Activated T-cell treated with anti-CD3 and anti-CD28 coated beads, Interleukin-2, amount 50 U/mL, for 24 hours (primary cell): Measurements from ENCODE around the gene TM7SF3.

ENCODE experiments used
- DNase-seq: peaks from one replicate; pipeline ENCODE4 v3.0.0-alpha.2; 2020
- H3K27ac Mint-ChIP-seq: 2 replicates; pipeline ENCODE4 v1.8.0; 2020; ENCODE audit warnings: mild to moderate bottlenecking, mixed read lengths
- H3K27me3 Mint-ChIP-seq: 2 replicates; pipeline ENCODE4 v1.8.0; 2020; ENCODE audit warnings: mixed read lengths
- H3K36me3 Mint-ChIP-seq: 2 replicates; pipeline ENCODE4 v1.8.0; 2020; ENCODE audit warnings: low read depth, mixed read lengths
- H3K4me1 Mint-ChIP-seq: 2 replicates; pipeline ENCODE4 v1.8.0; 2020; ENCODE audit warnings: low read depth, mixed read lengths
- H3K4me3 Mint-ChIP-seq: 2 replicates; pipeline ENCODE4 v1.8.0; 2020; ENCODE audit warnings: mild to moderate bottlenecking, moderate library complexity, mixed read lengths
- H3K9me3 Mint-ChIP-seq: 2 replicates; pipeline ENCODE4 v1.8.0; 2020; ENCODE audit warnings: mixed read lengths

The TM7SF3 gene

GRCh38 chr12:26939192-26939832 lies 74.9 kb downstream of the TM7SF3 start:
- H3K36me3 Mint-ChIP-seq: peaks cover 52% of the 10 kb centered on the region
- peaks cover 67% of the 10 kb centered on the region for H3K4me1 Mint-ChIP-seq
- H3K9me3 Mint-ChIP-seq: no peaks in the 10 kb centered on the region
- no peak for DNase-seq
- peak overlapping the region; percentile 95 for H3K4me3 Mint-ChIP-seq
- H3K27me3 Mint-ChIP-seq: no peaks in the 10 kb centered on the region
- peak overlapping the region; percentile 100 for H3K27ac Mint-ChIP-seq

- peak overlapping the region; percentile 95 for H3K4me3 Mint-ChIP-seq
- peak overlapping the region; percentile 100 for H3K27ac Mint-ChIP-seq
- H3K27me3 Mint-ChIP-seq: no peaks in the 10 kb centered on the region
- peaks cover 54% of the 10 kb centered on the region for H3K36me3 Mint-ChIP-seq
- no peaks in the 10 kb centered on the region for H3K9me3 Mint-ChIP-seq
- H3K4me1 Mint-ChIP-seq: peaks cover 65% of the 10 kb centered on the region
- DNase-seq: no peak
Measured at GRCh38 chr12:26938701-26939062, 75.5 kb downstream of the TM7SF3 start.

GRCh38 chr12:26937863-26938700 lies 76.1 kb downstream of the TM7SF3 start, which contains the start of the genes FGFR1OP2 and INTS13:
TSS of gene FGFR1OP2 (plus strand) at chr12:26938470. CDS start at chr12:26954159, 15,689 bp downstream.
TSS of gene INTS13 (minus strand) at chr12:26937981. CDS start at chr12:26936803, 1,178 bp downstream.
- Mint-ChIP-seq H3K4me1 (peaks cover 65% of the 10 kb centered on the region), H3K4me3 (peak within 1 kb of the TSS; percentile 95), H3K36me3 (peaks cover 56% of the 10 kb centered on the region), H3K27ac (peak within 1 kb of the TSS; percentile 100), H3K27me3 (no peaks in the 10 kb centered on the region), H3K9me3 (no peaks in the 10 kb centered on the region)
- peak; percentile 97 for DNase-seq

GRCh38 chr12:26937443-26937862 lies 76.7 kb downstream of the TM7SF3 start:
- peak overlapping the region; percentile 95 for H3K4me3 Mint-ChIP-seq
- no peaks in the 10 kb centered on the region for H3K27me3 Mint-ChIP-seq
- H3K9me3 Mint-ChIP-seq: no peaks in the 10 kb centered on the region
- H3K4me1 Mint-ChIP-seq: peaks cover 65% of the 10 kb centered on the region
- no peak for DNase-seq
- H3K36me3 Mint-ChIP-seq: peaks cover 62% of the 10 kb centered on the region
- H3K27ac Mint-ChIP-seq: peak overlapping the region; percentile 100

DNA sequence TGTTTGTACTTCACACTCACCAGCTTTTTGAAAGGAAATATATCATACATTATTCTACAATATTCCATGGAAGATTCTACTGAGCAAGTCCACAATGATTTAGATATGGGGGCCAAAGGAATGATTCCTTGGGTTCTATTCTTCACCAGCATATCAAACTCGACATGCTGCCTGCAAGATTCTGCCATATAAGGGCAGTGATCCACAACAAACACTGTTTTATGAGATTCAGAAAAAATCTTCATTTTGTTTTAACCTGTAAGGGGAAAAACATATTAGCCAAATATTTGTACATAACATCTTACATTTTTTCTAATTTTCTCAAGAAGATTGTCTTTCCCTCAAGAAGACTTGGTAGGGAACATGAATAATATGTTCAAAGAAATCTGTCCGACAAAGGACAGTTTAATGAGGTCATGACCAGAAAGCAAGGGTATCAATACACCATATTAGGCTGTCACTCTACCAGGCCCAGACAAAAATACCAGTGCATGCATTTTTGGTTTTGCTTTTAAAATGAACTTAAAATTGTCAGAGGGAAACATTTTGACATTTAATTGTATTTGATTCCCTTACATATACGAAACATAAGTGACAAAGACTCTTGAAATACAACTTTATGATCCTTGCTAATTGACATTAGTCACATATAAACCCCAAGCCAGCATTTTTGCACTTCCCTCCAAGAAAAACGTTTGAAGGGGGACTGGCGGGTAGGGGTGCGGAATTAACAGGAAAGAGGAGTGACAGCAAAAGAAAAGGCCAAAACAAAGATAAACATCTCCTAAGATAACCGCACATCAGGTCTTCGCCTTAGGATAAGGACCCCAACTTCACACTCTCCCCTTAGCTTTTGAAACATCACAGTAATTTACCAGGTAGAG lies 77.4 kb downstream of the TM7SF3 start:
- Mint-ChIP-seq H3K4me3 (peak overlapping the region; percentile 95), H3K27ac (peak overlapping the region; percentile 100), H3K36me3 (peaks cover 66% of the 10 kb centered on the region), H3K27me3 (no peaks in the 10 kb centered on the region), H3K4me1 (peaks cover 65% of the 10 kb centered on the region), H3K9me3 (no peaks in the 10 kb centered on the region)
- no peak for DNase-seq

- peaks cover 58% of the 10 kb centered on the region for H3K4me1 Mint-ChIP-seq
- DNase-seq: no peak
- H3K4me3 Mint-ChIP-seq: peak overlapping the region; percentile 95
- peaks cover 75% of the 10 kb centered on the region for H3K36me3 Mint-ChIP-seq
- H3K27me3 Mint-ChIP-seq: no peaks in the 10 kb centered on the region
- no peaks in the 10 kb centered on the region for H3K9me3 Mint-ChIP-seq
- H3K27ac Mint-ChIP-seq: peak overlapping the region; percentile 100
Measured at GRCh38 chr12:26935636-26936378, 78.4 kb downstream of the TM7SF3 start.

DNA sequence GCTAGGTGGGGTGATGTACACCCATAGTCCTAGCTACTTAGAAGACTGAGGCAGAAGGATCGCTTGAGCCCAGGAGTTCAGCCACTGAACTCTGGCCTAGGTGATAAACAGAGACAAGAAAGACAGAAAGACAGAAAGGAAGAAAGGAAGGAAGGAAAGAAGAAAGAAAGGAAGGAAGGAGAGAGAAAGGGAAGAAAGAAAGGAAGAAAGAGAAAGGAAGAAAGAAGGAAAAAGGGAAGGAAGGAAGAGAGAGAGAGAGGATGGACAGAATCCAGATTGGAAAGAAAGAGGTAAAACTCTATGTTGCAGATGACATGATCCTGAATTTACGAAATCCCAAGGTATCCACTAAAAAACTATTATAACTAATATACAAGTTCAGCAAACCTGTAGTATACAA lies 84.6 kb downstream of the TM7SF3 start:
- Mint-ChIP-seq H3K27ac (no peak overlapping the region), H3K27me3 (no peaks in the 10 kb centered on the region), H3K4me1 (peaks cover 33% of the 10 kb centered on the region), H3K36me3 (peaks cover 90% of the 10 kb centered on the region), H3K4me3 (no peak overlapping the region), H3K9me3 (no peaks in the 10 kb centered on the region)
- DNase-seq: no peak

- no peak overlapping the region for H3K4me3 Mint-ChIP-seq
- no peak for DNase-seq
- H3K36me3 Mint-ChIP-seq: peaks cover 86% of the 10 kb centered on the region
- no peaks in the 10 kb centered on the region for H3K27me3 Mint-ChIP-seq
- no peaks in the 10 kb centered on the region for H3K9me3 Mint-ChIP-seq
- H3K4me1 Mint-ChIP-seq: peaks cover 26% of the 10 kb centered on the region
- H3K27ac Mint-ChIP-seq: no peak overlapping the region
Measured at GRCh38 chr12:26928661-26929060, 85.5 kb downstream of the TM7SF3 start.
